Body of pancreas (tissue), 4 donors: ENCODE measurements around the gene KNTC1.

ENCODE experiments used
- POLR2A ChIP-seq, 3 donors: fragments of 450-650 bp; IDR thresholded peaks; one replicate each; pipeline ENCODE4 v1.6.1; 2016; ENCODE audit warnings: antibody characterized with exemption in 3 of 3, mild to moderate bottlenecking in 2 of 3
- TF ChIP-seq, protein P1 (sequence below), 7 experiments: fragments of 450-650 bp in 4 of 7; fragments of 200-600 bp in 3 of 7; sonication (generic) in 3 of 7; IDR thresholded peaks; one replicate each; pipeline ENCODE4 v1.5.1; 2016 to 2019; ENCODE audit warnings: antibody characterized with exemption in 7 of 7

DNA sequence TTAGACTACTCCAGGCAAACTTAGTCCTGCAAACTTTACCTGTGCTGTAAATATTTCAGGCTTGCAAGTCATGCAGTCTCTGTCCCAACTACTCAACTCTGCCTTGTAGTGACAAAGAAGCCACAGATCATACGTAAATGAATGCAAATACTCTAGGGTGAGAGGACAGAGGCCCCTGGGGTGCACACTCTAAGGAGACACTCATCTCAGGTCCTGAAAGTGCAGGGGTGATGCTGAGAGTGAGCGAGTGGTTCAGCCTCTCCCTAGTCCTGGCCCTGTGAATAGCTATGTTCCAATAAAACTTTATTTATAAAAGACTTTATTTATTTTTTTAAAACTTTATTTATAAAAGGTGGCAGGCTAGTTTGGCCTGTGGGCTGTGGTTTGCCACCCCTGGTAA is 141.2 kb downstream of the KNTC1 start:
- TF ChIP-seq, protein P1, sequence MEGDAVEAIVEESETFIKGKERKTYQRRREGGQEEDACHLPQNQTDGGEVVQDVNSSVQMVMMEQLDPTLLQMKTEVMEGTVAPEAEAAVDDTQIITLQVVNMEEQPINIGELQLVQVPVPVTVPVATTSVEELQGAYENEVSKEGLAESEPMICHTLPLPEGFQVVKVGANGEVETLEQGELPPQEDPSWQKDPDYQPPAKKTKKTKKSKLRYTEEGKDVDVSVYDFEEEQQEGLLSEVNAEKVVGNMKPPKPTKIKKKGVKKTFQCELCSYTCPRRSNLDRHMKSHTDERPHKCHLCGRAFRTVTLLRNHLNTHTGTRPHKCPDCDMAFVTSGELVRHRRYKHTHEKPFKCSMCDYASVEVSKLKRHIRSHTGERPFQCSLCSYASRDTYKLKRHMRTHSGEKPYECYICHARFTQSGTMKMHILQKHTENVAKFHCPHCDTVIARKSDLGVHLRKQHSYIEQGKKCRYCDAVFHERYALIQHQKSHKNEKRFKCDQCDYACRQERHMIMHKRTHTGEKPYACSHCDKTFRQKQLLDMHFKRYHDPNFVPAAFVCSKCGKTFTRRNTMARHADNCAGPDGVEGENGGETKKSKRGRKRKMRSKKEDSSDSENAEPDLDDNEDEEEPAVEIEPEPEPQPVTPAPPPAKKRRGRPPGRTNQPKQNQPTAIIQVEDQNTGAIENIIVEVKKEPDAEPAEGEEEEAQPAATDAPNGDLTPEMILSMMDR (IDR thresholded peaks at IDR 0.05): no peak
- TF ChIP-seq POLR2A (IDR thresholded peaks at IDR 0.05): no peak
